Activated CD8-positive, alpha-beta T cell treated with anti-CD3 and anti-CD28 coated beads for 36 hours (primary cell): ENCODE data around the gene SEC61G. TPM values are rescaled to one million over a fixed set of nuclear protein-coding genes. Genes with fewer than 3 reads are reported as not detected.

Experiments
- ATAC-seq: fragments of 200-7000 bp; cut with Tn5 transposase; one replicate; pipeline ENCODE4 v1.10.0; 2021; ENCODE audit warnings: mild to moderate bottlenecking, moderate library complexity
- CTCF ChIA-PET: fragments of 350-600 bp; sonication (Branson Sonifier 250); formaldehyde crosslinking; loops from one replicate; lab custom pipeline; 2021; ENCODE audit warnings: antibody characterized with exemption; lab: Charles Lee
- POLR2A ChIA-PET: fragments of 350-600 bp; sonication (Branson Sonifier 250); formaldehyde crosslinking; loops from one replicate; lab custom pipeline; 2021; ENCODE audit warnings: antibody characterized with exemption; lab: Charles Lee
- DNase-seq: peaks from one replicate; pipeline ENCODE4 v3.0.0-alpha.2; 2020
- H3K27ac Mint-ChIP-seq: one replicate; pipeline ENCODE4 v1.8.0; 2021; ENCODE audit warnings: mild to moderate bottlenecking, mixed read lengths
- H3K27me3 Mint-ChIP-seq: one replicate; pipeline ENCODE4 v1.8.0; 2021; ENCODE audit warnings: mixed read lengths
- H3K36me3 Mint-ChIP-seq: one replicate; pipeline ENCODE4 v1.8.0; 2021; ENCODE audit warnings: low read depth, mixed read lengths
- H3K4me1 Mint-ChIP-seq: one replicate; pipeline ENCODE4 v1.8.0; 2021; ENCODE audit warnings: low read depth, mixed read lengths
- H3K4me3 Mint-ChIP-seq: one replicate; pipeline ENCODE4 v1.8.0; 2021; ENCODE audit warnings: mild to moderate bottlenecking, moderate library complexity, mixed read lengths
- H3K9me3 Mint-ChIP-seq: one replicate; pipeline ENCODE4 v1.8.0; 2021; ENCODE audit warnings: mixed read lengths
- CTCF ChIP-seq: fragments of 200-600 bp; IDR thresholded peaks from one replicate; pipeline ENCODE4 v1.8.0; 2022; ENCODE audit warnings: antibody characterized with exemption, mild to moderate bottlenecking
- intact Hi-C: fragments of 100-400 bp; cut with micrococcal nuclease; formaldehyde crosslinking; loops from one replicate; pipeline ENCODE4 v1.10.0; 2022
- total RNA-seq, 2 experiments: library from RNA; stranded (reverse); gene quantifications; one replicate each; pipeline ENCODE4 v1.2.3, GENCODE V29; 2021

The SEC61G gene
- total RNA-seq, 2 experiments from 2014 or later: 162 to 172 TPM

GRCh38 chr7:54743580-54743979, 15.4 kb downstream of the SEC61G start:
- Mint-ChIP-seq H3K4me1 (no peaks in the 10 kb centered on the region), H3K36me3 (peaks cover 23% of the 10 kb centered on the region), H3K27ac (no peak overlapping the region), H3K4me3 (no peak overlapping the region), H3K27me3 (no peaks in the 10 kb centered on the region), H3K9me3 (no peaks in the 10 kb centered on the region)
- CTCF ChIA-PET: no interaction called here
- POLR2A ChIA-PET: no interaction called here
- intact Hi-C loops: no loop called here
- ATAC-seq: no peak
- no peak for TF ChIP-seq CTCF
- no peak for DNase-seq

- intact Hi-C loops: no loop called here
- Mint-ChIP-seq H3K9me3 (peaks cover 6% of the 10 kb centered on the region), H3K36me3 (peaks cover 6% of the 10 kb centered on the region), H3K27me3 (no peaks in the 10 kb centered on the region), H3K4me1 (no peaks in the 10 kb centered on the region), H3K27ac (no peak overlapping the region), H3K4me3 (no peak overlapping the region)
- DNase-seq (no peak), ATAC-seq (no peak)
- ChIA-PET CTCF (interaction anchor here (1.2 kb wide), 1 partner anchor 35 kb away, joined by 3 read pairs; no protein-coding TSS in a partner anchor), POLR2A (interaction anchor here (0.8 kb wide), 1 partner anchor 640 kb away, joined by 3 read pairs; no protein-coding TSS in a partner anchor)
- TF ChIP-seq CTCF: no peak
These were observed 20.3 kb downstream of the SEC61G start for GRCh38 chr7:54738737-54739136.

GRCh38 chr7:54729107-54729506, 29.9 kb downstream of the SEC61G start:
- ATAC-seq (no peak), DNase-seq (no peak)
- Mint-ChIP-seq H3K9me3 (no peaks in the 10 kb centered on the region), H3K36me3 (no peaks in the 10 kb centered on the region), H3K27ac (no peak overlapping the region), H3K4me3 (no peak overlapping the region), H3K27me3 (no peaks in the 10 kb centered on the region), H3K4me1 (no peaks in the 10 kb centered on the region)
- intact Hi-C loops: no loop called here
- POLR2A ChIA-PET: no interaction called here
- CTCF ChIA-PET: no interaction called here
- no peak for TF ChIP-seq CTCF

- H3K4me3 Mint-ChIP-seq: no peak overlapping the region
- no peak for TF ChIP-seq CTCF
- no peaks in the 10 kb centered on the region for H3K27me3 Mint-ChIP-seq
- ChIA-PET CTCF (no interaction called here), POLR2A (no interaction called here)
- H3K27ac Mint-ChIP-seq: no peak overlapping the region
- no peaks in the 10 kb centered on the region for H3K36me3 Mint-ChIP-seq
- H3K4me1 Mint-ChIP-seq: no peaks in the 10 kb centered on the region
- intact Hi-C loops: no loop called here
- no peaks in the 10 kb centered on the region for H3K9me3 Mint-ChIP-seq
- DNase-seq (no peak), ATAC-seq (no peak)
These were observed 30.6 kb downstream of the SEC61G start for GRCh38 chr7:54728411-54728810.

- H3K9me3 Mint-ChIP-seq: no peaks in the 10 kb centered on the region
- no peak overlapping the region for H3K4me3 Mint-ChIP-seq
- ATAC-seq (no peak), DNase-seq (no peak)
- no peaks in the 10 kb centered on the region for H3K36me3 Mint-ChIP-seq
- intact Hi-C loops: no loop called here
- no peaks in the 10 kb centered on the region for H3K27me3 Mint-ChIP-seq
- ChIA-PET CTCF (no interaction called here), POLR2A (no interaction called here)
- no peak for TF ChIP-seq CTCF
- H3K4me1 Mint-ChIP-seq: no peaks in the 10 kb centered on the region
- H3K27ac Mint-ChIP-seq: no peak overlapping the region
These were observed 33.8 kb downstream of the SEC61G start for GRCh38 chr7:54725255-54725654.
